ENCODE measurements around the gene COG5. TPM values are rescaled to one million over a fixed set of nuclear protein-coding genes. Genes with fewer than 3 reads are reported as not detected.

The COG5 gene
- total RNA-seq, 4 donors from 2014 or later = 49.9 to 58.2 (median 54.5) TPM

- no peak for TF ChIP-seq CTCF (IDR thresholded peaks at IDR 0.05; ENCODE audit: low read depth)
Observed at GRCh38 chr7:107408349-107408748, 155.4 kb downstream of the COG5 start.

DNA sequence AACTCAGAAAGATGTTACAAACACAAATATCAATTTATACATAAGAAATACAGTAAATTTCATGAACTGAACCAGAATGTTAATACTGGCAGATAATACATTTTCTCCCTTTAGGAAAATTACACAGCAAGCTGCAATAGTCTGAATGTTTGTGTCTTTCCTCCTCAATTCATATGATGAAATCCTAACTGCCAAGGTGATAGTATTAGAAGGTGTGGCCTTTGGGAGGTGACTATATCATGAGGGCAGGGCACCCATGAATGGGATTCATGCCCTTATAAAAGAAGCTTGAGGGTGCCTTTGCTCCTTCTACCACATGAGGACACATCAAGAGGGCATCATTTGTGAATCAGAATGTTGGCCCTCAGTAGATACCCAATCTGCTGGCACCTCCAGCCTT lies 158.2 kb downstream of the COG5 start:
- no peak for TF ChIP-seq CTCF (IDR thresholded peaks at IDR 0.05; ENCODE audit: low read depth)

DNA sequence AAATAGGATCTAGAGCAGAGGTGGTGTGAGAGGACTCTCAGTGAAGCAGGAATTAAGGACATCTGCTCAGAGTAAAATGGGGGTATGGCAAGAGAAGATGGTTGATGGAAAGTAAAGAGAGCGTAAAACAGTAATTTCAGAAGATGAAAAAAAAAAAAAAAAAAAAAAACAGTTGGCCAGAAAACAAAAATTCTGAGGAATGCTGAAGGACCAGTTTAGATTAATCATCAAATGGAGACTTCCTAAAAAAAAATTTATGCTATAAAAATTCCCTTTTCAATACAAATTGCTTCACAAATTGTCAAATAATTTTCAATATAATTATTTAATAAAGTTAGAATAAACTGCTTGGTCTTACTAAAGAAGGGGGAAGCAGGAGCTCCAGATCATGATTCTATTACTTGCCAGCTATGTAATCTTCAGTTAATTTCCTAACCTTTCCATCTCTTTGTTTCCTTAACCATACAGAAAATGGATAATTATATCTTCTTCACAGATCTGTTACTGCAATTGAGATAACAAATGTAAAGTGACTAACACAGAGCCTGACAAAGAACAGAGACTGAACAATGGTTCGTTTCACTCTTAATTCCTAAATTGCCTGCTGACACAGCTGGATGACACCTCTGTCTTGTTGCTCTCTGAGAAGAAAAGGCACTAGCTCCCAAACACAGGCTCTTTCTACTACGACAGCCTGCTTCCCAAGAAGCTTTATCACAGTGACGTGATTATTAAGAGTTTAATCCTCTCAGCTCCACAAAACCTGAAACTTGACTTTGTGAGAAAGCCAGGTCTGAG lies 158.8 kb downstream of the COG5 start:
- no peak for TF ChIP-seq CTCF (IDR thresholded peaks at IDR 0.05; ENCODE audit: low read depth)

GRCh38 chr7:107398161-107398560 lies 165.6 kb downstream of the COG5 start:
- no peak for TF ChIP-seq CTCF (IDR thresholded peaks at IDR 0.05; ENCODE audit: low read depth)

- TF ChIP-seq CTCF (IDR thresholded peaks at IDR 0.05; ENCODE audit: low read depth) = no peak
Observed at GRCh38 chr7:107396990-107397389, 166.7 kb downstream of the COG5 start.

- no peak for TF ChIP-seq CTCF (IDR thresholded peaks at IDR 0.05; ENCODE audit: low read depth)
Observed at GRCh38 chr7:107396081-107396480, 167.6 kb downstream of the COG5 start.

GRCh38 chr7:107394831-107395230 lies 168.9 kb downstream of the COG5 start:
- no peak for TF ChIP-seq CTCF (IDR thresholded peaks at IDR 0.05; ENCODE audit: low read depth)
